ENCODE data around the gene RS1.

- no peak for TF ChIP-seq CTCF (conservative IDR thresholded peaks at IDR 0.05; ENCODE audit: low read length)
- no peak for TF ChIP-seq EZH2phosphoT487 (IDR thresholded peaks at IDR 0.05; ENCODE audit: borderline replicate concordance, low read depth, low read length)
Observed at GRCh38 chrX:18696653-18697052, 24.7 kb upstream of the RS1 start.
